RWPE2 (cell line): ENCODE results near the gene BOLL.

Source experiments
- ATAC-seq: fragments of 200-7000 bp; cut with Tn5 transposase; 3 replicates; pipeline ENCODE4 v1.9.1; 2021; ENCODE audit warnings: low read depth
- DNase-seq: peaks from one replicate; pipeline ENCODE4 v3.0.0-alpha.2; 2020; ENCODE audit warnings: low spot score
- H3K27ac ChIP-seq: fragments of 450-650 bp; 2 replicates; pipeline ENCODE4 v1.5.1; 2017; ENCODE audit warnings: mild to moderate bottlenecking; ENCODE audit not compliant: poor library complexity, severe bottlenecking
- H3K27me3 ChIP-seq: fragments of 250-450 bp; sonication (Bioruptor Pico); 2 replicates; pipeline ENCODE4 v1.5.1; 2021; ENCODE audit warnings: mild to moderate bottlenecking, moderate library complexity; ENCODE audit not compliant: insufficient read depth, poor library complexity, severe bottlenecking
- H3K36me3 ChIP-seq: fragments of 250-450 bp; sonication (Bioruptor Pico); 2 replicates; pipeline ENCODE4 v1.5.1; 2020; ENCODE audit warnings: low read depth, mild to moderate bottlenecking, moderate library complexity
- H3K4me1 ChIP-seq: fragments of 250-450 bp; sonication (Bioruptor Pico); 2 replicates; pipeline ENCODE4 v1.5.1; 2021; ENCODE audit warnings: mild to moderate bottlenecking, moderate library complexity; ENCODE audit not compliant: insufficient read depth, poor library complexity, severe bottlenecking
- H3K4me3 ChIP-seq: fragments of 250-450 bp; sonication (Bioruptor Pico); 2 replicates; pipeline ENCODE4 v1.5.1; 2021; ENCODE audit warnings: mild to moderate bottlenecking, moderate library complexity; ENCODE audit not compliant: severe bottlenecking
- H3K9me3 ChIP-seq: fragments of 250-450 bp; sonication (Bioruptor Pico); 2 replicates; pipeline ENCODE4 v1.5.1; 2021; ENCODE audit warnings: mild to moderate bottlenecking, moderate library complexity; ENCODE audit not compliant: severe bottlenecking
- CTCF ChIP-seq: fragments of 450-650 bp; IDR thresholded peaks from one replicate; pipeline ENCODE4 v1.5.1; 2017; ENCODE audit warnings: mild to moderate bottlenecking, moderate library complexity; ENCODE audit not compliant: poor library complexity, severe bottlenecking

BOLL gene

GRCh38 chr2:197821550-197822289 is 36.6 kb upstream of the BOLL start:
- DNase-seq, result no peak

DNA sequence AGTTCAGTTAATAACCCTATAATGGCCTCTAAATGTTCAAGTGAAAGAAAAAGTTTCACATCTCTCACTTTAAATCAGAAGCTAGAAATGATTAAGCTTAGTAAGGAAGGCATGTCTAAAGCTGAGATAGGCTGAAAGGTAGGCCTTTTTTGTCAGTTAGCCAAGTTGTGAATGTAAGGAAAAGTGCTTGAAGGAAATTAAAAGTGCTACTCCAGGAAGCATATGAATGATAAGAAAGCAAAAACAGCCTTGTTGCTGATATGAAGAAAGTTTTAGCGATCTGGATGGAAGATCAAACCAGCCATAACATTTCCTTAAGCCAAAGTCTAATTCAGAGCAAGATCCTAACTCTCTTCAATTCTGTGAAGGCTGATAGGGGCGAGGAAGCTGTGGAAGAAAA is 29.4 kb upstream of the BOLL start:
- no peaks in the 10 kb centered on the region for H3K4me1 ChIP-seq
- peaks cover 4% of the 10 kb centered on the region for H3K27me3 ChIP-seq
- no peak for DNase-seq
- no peaks in the 10 kb centered on the region for H3K36me3 ChIP-seq
- no peak for ATAC-seq
- no peaks in the 10 kb centered on the region for H3K9me3 ChIP-seq
- H3K4me3 ChIP-seq, result no peak overlapping the region
- TF ChIP-seq CTCF, result no peak
- H3K27ac ChIP-seq, result no peak overlapping the region

More at GRCh38 chr2:197821550-197822289, 36.6 kb upstream of the BOLL start:
- no peak for ATAC-seq
- Histone ChIP-seq H3K36me3 (no peaks in the 10 kb centered on the region), H3K4me1 (no peaks in the 10 kb centered on the region), H3K9me3 (no peaks in the 10 kb centered on the region), H3K27ac (no peak overlapping the region), H3K27me3 (no peaks in the 10 kb centered on the region), H3K4me3 (no peak overlapping the region)
- no peak for TF ChIP-seq CTCF

GRCh38 chr2:197813093-197813787 is 28.1 kb upstream of the BOLL start:
- ATAC-seq (peak; percentile 81), DNase-seq (no peak)
- no peaks in the 10 kb centered on the region for H3K4me1 ChIP-seq
- H3K36me3 ChIP-seq, result no peaks in the 10 kb centered on the region
- TF ChIP-seq CTCF, result peak; percentile 81
- no peaks in the 10 kb centered on the region for H3K9me3 ChIP-seq
- peaks cover 8% of the 10 kb centered on the region for H3K27me3 ChIP-seq
- no peak overlapping the region for H3K4me3 ChIP-seq
- no peak overlapping the region for H3K27ac ChIP-seq

DNA sequence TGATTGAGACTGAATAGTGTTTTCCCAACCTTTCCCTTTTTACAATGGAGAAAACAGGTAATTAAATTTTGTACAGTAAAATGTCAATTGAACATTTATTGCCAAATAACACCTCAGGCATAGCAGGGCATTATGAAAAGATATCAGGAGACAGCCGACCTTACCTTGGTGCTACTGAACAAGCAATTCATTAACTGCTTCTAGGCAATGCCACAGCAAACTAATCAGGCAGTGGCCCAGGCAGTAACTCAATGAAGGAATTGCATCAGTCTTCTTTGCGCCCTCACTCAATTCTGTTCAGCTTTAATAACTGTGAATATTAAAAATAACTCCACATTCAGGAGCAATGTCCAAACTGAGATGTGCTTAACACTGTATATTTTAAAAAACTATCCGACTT is 25.4 kb upstream of the BOLL start:
- no peak for ATAC-seq
- no peaks in the 10 kb centered on the region for H3K36me3 ChIP-seq
- H3K27ac ChIP-seq, result no peak overlapping the region
- peaks cover 35% of the 10 kb centered on the region for H3K27me3 ChIP-seq
- DNase-seq, result no peak
- no peak for TF ChIP-seq CTCF
- no peaks in the 10 kb centered on the region for H3K4me1 ChIP-seq
- H3K4me3 ChIP-seq, result no peak overlapping the region
- H3K9me3 ChIP-seq, result no peaks in the 10 kb centered on the region

DNA sequence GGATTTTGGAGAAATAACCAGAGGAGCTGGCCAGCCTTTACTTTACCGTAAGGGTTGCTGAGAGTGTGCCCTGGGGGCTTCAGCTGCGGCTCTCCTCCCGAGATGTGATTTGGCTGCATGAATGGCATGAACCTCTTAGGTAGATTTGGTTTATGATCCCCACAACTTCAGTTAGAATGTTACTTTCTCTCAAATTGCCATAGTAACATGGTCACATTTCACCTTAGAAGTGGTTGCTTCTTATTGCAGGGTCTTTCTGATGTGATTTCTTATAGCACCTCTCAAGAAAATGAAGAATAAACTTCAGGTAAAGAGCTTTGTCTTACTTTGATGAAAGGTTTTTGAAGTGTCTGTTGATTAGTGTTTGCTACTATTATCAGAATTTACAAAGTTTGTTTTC is 24.9 kb upstream of the BOLL start:
- no peak for ATAC-seq
- TF ChIP-seq CTCF, result no peak
- H3K27me3 ChIP-seq, result peaks cover 39% of the 10 kb centered on the region

More for the DNA sequence above, 24.9 kb upstream of the BOLL start:
- no peaks in the 10 kb centered on the region for H3K36me3 ChIP-seq
- DNase-seq, result no peak
- no peak overlapping the region for H3K27ac ChIP-seq
- H3K9me3 ChIP-seq, result no peaks in the 10 kb centered on the region
- no peaks in the 10 kb centered on the region for H3K4me1 ChIP-seq
- no peak overlapping the region for H3K4me3 ChIP-seq
